Measurements from ENCODE around the gene TUBGCP3. TPM values are rescaled to one million over a fixed set of nuclear protein-coding genes. Genes with fewer than 3 reads are reported as not detected.

Gene TUBGCP3
- total and polyA plus RNA-seq, 4 donors = 6.7 to 31.0 (median 17.3) TPM

- Histone ChIP-seq H3K9ac (ENCODE audit: low read depth in 1 of 2, low read length in 2 of 2) (no peak overlapping the region), H3K27ac (ENCODE audit: low read depth in 1 of 2, low read length in 2 of 2) (no peak overlapping the region), H3K9me3 (ENCODE audit: control insufficient read depth in 4 of 4, low read length in 3 of 4) (no peaks in the 10 kb centered on the region), H3K36me3 (ENCODE audit: control insufficient read depth in 4 of 4, insufficient read depth in 3 of 4, low read depth in 1 of 4, low read length in 3 of 4) (peaks cover 0 to under 1% (median 0%) of the 10 kb centered on the region in 4 donors), H3K27me3 (ENCODE audit: control insufficient read depth in 4 of 4, insufficient read depth in 4 of 4, low read length in 3 of 4) (no peaks in the 10 kb centered on the region), H3K4me3 (ENCODE audit: low read depth in 1 of 3, low read length in 3 of 3) (no peak overlapping the region), H3K4me1 (ENCODE audit: control insufficient read depth in 4 of 4, insufficient read depth in 4 of 4, low read length in 3 of 4) (peaks cover 0 to 9% (median 3%) of the 10 kb centered on the region in 4 donors)
- TF ChIP-seq FOXA2 (IDR thresholded peaks at IDR 0.05) (no peak), HNF4G (IDR thresholded peaks at IDR 0.05) (no peak), JUND (IDR thresholded peaks at IDR 0.05) (no peak), TAF1 (conservative IDR thresholded peaks at IDR 0.05) (no peak), SP1 (IDR thresholded peaks at IDR 0.05) (no peak), EGR1 (IDR thresholded peaks at IDR 0.05; ENCODE audit: low read depth in 2 of 2) (no peak), FOXA1 (IDR thresholded peaks at IDR 0.05) (no peak), RAD21 (IDR thresholded peaks at IDR 0.05) (no peak), HNF4A (conservative IDR thresholded peaks at IDR 0.05) (no peak), RXRA (IDR thresholded peaks at IDR 0.05) (no peak), GABPA (IDR thresholded peaks at IDR 0.05 in 1 of 2, conservative IDR thresholded peaks at IDR 0.05 in 1 of 2) (no peak), YY1 (IDR thresholded peaks at IDR 0.05) (no peak), NR2F2 (IDR thresholded peaks at IDR 0.05) (no peak)
- TF ChIP-seq, protein P1, sequence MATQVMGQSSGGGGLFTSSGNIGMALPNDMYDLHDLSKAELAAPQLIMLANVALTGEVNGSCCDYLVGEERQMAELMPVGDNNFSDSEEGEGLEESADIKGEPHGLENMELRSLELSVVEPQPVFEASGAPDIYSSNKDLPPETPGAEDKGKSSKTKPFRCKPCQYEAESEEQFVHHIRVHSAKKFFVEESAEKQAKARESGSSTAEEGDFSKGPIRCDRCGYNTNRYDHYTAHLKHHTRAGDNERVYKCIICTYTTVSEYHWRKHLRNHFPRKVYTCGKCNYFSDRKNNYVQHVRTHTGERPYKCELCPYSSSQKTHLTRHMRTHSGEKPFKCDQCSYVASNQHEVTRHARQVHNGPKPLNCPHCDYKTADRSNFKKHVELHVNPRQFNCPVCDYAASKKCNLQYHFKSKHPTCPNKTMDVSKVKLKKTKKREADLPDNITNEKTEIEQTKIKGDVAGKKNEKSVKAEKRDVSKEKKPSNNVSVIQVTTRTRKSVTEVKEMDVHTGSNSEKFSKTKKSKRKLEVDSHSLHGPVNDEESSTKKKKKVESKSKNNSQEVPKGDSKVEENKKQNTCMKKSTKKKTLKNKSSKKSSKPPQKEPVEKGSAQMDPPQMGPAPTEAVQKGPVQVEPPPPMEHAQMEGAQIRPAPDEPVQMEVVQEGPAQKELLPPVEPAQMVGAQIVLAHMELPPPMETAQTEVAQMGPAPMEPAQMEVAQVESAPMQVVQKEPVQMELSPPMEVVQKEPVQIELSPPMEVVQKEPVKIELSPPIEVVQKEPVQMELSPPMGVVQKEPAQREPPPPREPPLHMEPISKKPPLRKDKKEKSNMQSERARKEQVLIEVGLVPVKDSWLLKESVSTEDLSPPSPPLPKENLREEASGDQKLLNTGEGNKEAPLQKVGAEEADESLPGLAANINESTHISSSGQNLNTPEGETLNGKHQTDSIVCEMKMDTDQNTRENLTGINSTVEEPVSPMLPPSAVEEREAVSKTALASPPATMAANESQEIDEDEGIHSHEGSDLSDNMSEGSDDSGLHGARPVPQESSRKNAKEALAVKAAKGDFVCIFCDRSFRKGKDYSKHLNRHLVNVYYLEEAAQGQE (IDR thresholded peaks at IDR 0.05) = no peak
- TF ChIP-seq, protein P2, sequence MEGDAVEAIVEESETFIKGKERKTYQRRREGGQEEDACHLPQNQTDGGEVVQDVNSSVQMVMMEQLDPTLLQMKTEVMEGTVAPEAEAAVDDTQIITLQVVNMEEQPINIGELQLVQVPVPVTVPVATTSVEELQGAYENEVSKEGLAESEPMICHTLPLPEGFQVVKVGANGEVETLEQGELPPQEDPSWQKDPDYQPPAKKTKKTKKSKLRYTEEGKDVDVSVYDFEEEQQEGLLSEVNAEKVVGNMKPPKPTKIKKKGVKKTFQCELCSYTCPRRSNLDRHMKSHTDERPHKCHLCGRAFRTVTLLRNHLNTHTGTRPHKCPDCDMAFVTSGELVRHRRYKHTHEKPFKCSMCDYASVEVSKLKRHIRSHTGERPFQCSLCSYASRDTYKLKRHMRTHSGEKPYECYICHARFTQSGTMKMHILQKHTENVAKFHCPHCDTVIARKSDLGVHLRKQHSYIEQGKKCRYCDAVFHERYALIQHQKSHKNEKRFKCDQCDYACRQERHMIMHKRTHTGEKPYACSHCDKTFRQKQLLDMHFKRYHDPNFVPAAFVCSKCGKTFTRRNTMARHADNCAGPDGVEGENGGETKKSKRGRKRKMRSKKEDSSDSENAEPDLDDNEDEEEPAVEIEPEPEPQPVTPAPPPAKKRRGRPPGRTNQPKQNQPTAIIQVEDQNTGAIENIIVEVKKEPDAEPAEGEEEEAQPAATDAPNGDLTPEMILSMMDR (IDR thresholded peaks at IDR 0.05; ENCODE audit: low read depth, low read length, missing input control) = no peak
- 85% methylated on average over 27 of the region's 27 CpGs for WGBS
- no peak for DNase-seq (ENCODE audit: low spot score)
Observed at GRCh38 chr13:112447761-112448603, 140.0 kb downstream of the TUBGCP3 start.

- DNase-seq (ENCODE audit: low spot score) = peak; percentile 23
- Histone ChIP-seq H3K27me3 (ENCODE audit: control insufficient read depth in 4 of 4, insufficient read depth in 4 of 4, low read length in 3 of 4) (no peaks in the 10 kb centered on the region), H3K27ac (ENCODE audit: low read depth in 1 of 2, low read length in 2 of 2) (no peak overlapping the region), H3K9me3 (ENCODE audit: control insufficient read depth in 4 of 4, low read length in 3 of 4) (no peaks in the 10 kb centered on the region), H3K4me1 (ENCODE audit: control insufficient read depth in 4 of 4, insufficient read depth in 4 of 4, low read length in 3 of 4) (peaks cover 0 to 9% (median 3%) of the 10 kb centered on the region in 4 donors), H3K9ac (ENCODE audit: low read depth in 1 of 2, low read length in 2 of 2) (no peak overlapping the region), H3K36me3 (ENCODE audit: control insufficient read depth in 4 of 4, insufficient read depth in 3 of 4, low read depth in 1 of 4, low read length in 3 of 4) (no peaks in the 10 kb centered on the region), H3K4me3 (ENCODE audit: low read depth in 1 of 3, low read length in 3 of 3) (no peak overlapping the region)
- 88% methylated on average over 2 of the region's 2 CpGs for WGBS
- TF ChIP-seq TAF1 (conservative IDR thresholded peaks at IDR 0.05) = no peak
- TF ChIP-seq EGR1 (IDR thresholded peaks at IDR 0.05; ENCODE audit: low read depth in 2 of 2) = no peak
- no peak for TF ChIP-seq FOXA1 (IDR thresholded peaks at IDR 0.05)
- no peak for TF ChIP-seq SP1 (IDR thresholded peaks at IDR 0.05)
- TF ChIP-seq, protein P1 (IDR thresholded peaks at IDR 0.05) = no peak
- no peak for TF ChIP-seq FOXA2 (IDR thresholded peaks at IDR 0.05)
- TF ChIP-seq RXRA (IDR thresholded peaks at IDR 0.05) = no peak
- TF ChIP-seq GABPA (IDR thresholded peaks at IDR 0.05 in 1 of 2, conservative IDR thresholded peaks at IDR 0.05 in 1 of 2) = no peak
- TF ChIP-seq, protein P3, sequence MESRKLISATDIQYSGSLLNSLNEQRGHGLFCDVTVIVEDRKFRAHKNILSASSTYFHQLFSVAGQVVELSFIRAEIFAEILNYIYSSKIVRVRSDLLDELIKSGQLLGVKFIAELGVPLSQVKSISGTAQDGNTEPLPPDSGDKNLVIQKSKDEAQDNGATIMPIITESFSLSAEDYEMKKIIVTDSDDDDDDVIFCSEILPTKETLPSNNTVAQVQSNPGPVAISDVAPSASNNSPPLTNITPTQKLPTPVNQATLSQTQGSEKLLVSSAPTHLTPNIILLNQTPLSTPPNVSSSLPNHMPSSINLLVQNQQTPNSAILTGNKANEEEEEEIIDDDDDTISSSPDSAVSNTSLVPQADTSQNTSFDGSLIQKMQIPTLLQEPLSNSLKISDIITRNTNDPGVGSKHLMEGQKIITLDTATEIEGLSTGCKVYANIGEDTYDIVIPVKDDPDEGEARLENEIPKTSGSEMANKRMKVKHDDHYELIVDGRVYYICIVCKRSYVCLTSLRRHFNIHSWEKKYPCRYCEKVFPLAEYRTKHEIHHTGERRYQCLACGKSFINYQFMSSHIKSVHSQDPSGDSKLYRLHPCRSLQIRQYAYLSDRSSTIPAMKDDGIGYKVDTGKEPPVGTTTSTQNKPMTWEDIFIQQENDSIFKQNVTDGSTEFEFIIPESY (IDR thresholded peaks at IDR 0.05) = no peak
- TF ChIP-seq MAX (IDR thresholded peaks at IDR 0.05) = no peak
- no peak for TF ChIP-seq HNF4G (IDR thresholded peaks at IDR 0.05)
- TF ChIP-seq NR2F2 (IDR thresholded peaks at IDR 0.05) = no peak
Observed at GRCh38 chr13:112447306-112447705, 140.6 kb downstream of the TUBGCP3 start.
